GM12801 (cell line): ENCODE results near the gene SIM1.

Experiments
- CTCF ChIP-seq: IDR thresholded peaks from one replicate; pipeline ENCODE4 v1.5.1; 2011; ENCODE audit warnings: control low read depth; ENCODE audit not compliant: insufficient read length; ENCODE audit errors: extremely low read depth

Gene SIM1

GRCh38 chr6:100404051-100404450 lies 60.7 kb downstream of the SIM1 start:
- no peak for TF ChIP-seq CTCF

- no peak for TF ChIP-seq CTCF
These were observed 71.2 kb downstream of the SIM1 start for GRCh38 chr6:100393493-100393892.

GRCh38 chr6:100392423-100392822 lies 72.3 kb downstream of the SIM1 start:
- TF ChIP-seq CTCF: no peak

- no peak for TF ChIP-seq CTCF
These were observed 75.7 kb downstream of the SIM1 start for GRCh38 chr6:100388868-100389519.

- no peak for TF ChIP-seq CTCF
These were observed 81.9 kb downstream of the SIM1 start for GRCh38 chr6:100382767-100383195.

GRCh38 chr6:100382031-100382430 lies 82.7 kb downstream of the SIM1 start:
- no peak for TF ChIP-seq CTCF

- TF ChIP-seq CTCF: no peak
These were observed 83.6 kb downstream of the SIM1 start for GRCh38 chr6:100381111-100381510.
